Neural cell (in vitro differentiated cells): Measurements from ENCODE around the gene OSBPL5.

Source experiments
- EP300 ChIP-seq: fragments of 450-650 bp; conservative IDR thresholded peaks from 2 replicates; pipeline ENCODE4 v1.6.1; 2014; ENCODE audit warnings: antibody characterized with exemption, mild to moderate bottlenecking, moderate library complexity; ENCODE audit not compliant: poor library complexity, severe bottlenecking
- RAD21 ChIP-seq: fragments of 450-650 bp; conservative IDR thresholded peaks from 2 replicates; pipeline ENCODE4 v1.6.1; 2014; ENCODE audit warnings: antibody characterized with exemption, mild to moderate bottlenecking, moderate library complexity

GRCh38 chr11:3148990-3149851 is 15.9 kb downstream of the OSBPL5 start:
- no peak for TF ChIP-seq EP300
- TF ChIP-seq RAD21: no peak
